Stimulated activated CD8-positive, alpha-beta memory T cell treated with anti-CD3 and anti-CD28 coated beads, Interleukin-12 subunit alpha, Interleukin-12 subunit beta, amount 100 ng/mL, for 4 hours (primary cell): ENCODE results near the gene HLA-E.
"Not testable (repeated sequence)": the region's sequence is repeated elsewhere in the genome, so short reads cannot be mapped to it uniquely, and the experiment has no call there.

ENCODE experiments used
- DNase-seq: peaks from one replicate; pipeline ENCODE4 v3.0.0-alpha.2; 2020; ENCODE audit warnings: low read depth

HLA-E gene

GRCh38 chr6:30481211-30481964 is 7.9 kb upstream of the HLA-E start:
- DNase-seq = no peak

- DNase-seq = peak; percentile 69
Measured at GRCh38 chr6:30481965-30482644, 7.2 kb upstream of the HLA-E start.

- no peak for DNase-seq
Measured at GRCh38 chr6:30483677-30484279, 5.5 kb upstream of the HLA-E start.

GRCh38 chr6:30485236-30485635 is 4.1 kb upstream of the HLA-E start:
- DNase-seq = no peak

GRCh38 chr6:30487926-30488325 is 1.4 kb upstream of the HLA-E start:
- DNase-seq = no peak

GRCh38 chr6:30488697-30489080 is 620 bp upstream of the HLA-E start:
- not testable (repeated sequence) for DNase-seq

GRCh38 chr6:30490026-30490876 is 942 bp downstream of the HLA-E start:
- DNase-seq = peak; percentile 78

GRCh38 chr6:30491291-30491953 is 2.1 kb downstream of the HLA-E start:
- not testable (repeated sequence) for DNase-seq

- DNase-seq = no peak
Measured at GRCh38 chr6:30491991-30492952, 3.0 kb downstream of the HLA-E start.

GRCh38 chr6:30493643-30494250 is 4.4 kb downstream of the HLA-E start:
- no peak for DNase-seq

GRCh38 chr6:30494291-30494861 is 5.1 kb downstream of the HLA-E start:
- no peak for DNase-seq

- not testable (repeated sequence) for DNase-seq
Measured at GRCh38 chr6:30495060-30495459, 5.8 kb downstream of the HLA-E start.

- DNase-seq = no peak
Measured at GRCh38 chr6:30495993-30496392, 6.7 kb downstream of the HLA-E start.

- not testable (repeated sequence) for DNase-seq
Measured at GRCh38 chr6:30497261-30497599, 7.9 kb downstream of the HLA-E start.

- no peak for DNase-seq
Measured at GRCh38 chr6:30497714-30498113, 8.4 kb downstream of the HLA-E start.

- not testable (repeated sequence) for DNase-seq
Measured at GRCh38 chr6:30498705-30499104, 9.4 kb downstream of the HLA-E start.

GRCh38 chr6:30500421-30501355 is 11.4 kb downstream of the HLA-E start:
- no peak for DNase-seq
